Liver (tissue), 9 donors: ENCODE data around the gene UNC13A. TPM values are rescaled to one million over a fixed set of nuclear protein-coding genes. Genes with fewer than 3 reads are reported as not detected.

Experiments
- DNase-seq: peaks from one replicate; pipeline ENCODE4 v3.0.0-alpha.2; 2017; ENCODE audit warnings: low spot score
- H3K27ac ChIP-seq, 2 donors: one replicate each; pipeline ENCODE4 v1.7.0; 2013; ENCODE audit warnings: inconsistent platforms in 2 of 2, low read length in 2 of 2, control low read depth in 1 of 2, low read depth in 1 of 2, mild to moderate bottlenecking in 1 of 2
- H3K27me3 ChIP-seq, 4 donors: one replicate each; pipeline versions ENCODE4 v1.6.1 to v1.7.0; 2013; ENCODE audit warnings: low read length in 3 of 4, inconsistent platforms in 1 of 4, mild to moderate bottlenecking in 1 of 4, moderate library complexity in 1 of 4; ENCODE audit not compliant: control insufficient read depth in 4 of 4, insufficient read depth in 4 of 4
- H3K36me3 ChIP-seq, 4 donors: one replicate each; pipeline versions ENCODE4 v1.6.1 to v1.7.0; 2013; ENCODE audit warnings: low read length in 3 of 4, mild to moderate bottlenecking in 3 of 4, low read depth in 1 of 4, moderate library complexity in 1 of 4; ENCODE audit not compliant: control insufficient read depth in 4 of 4, insufficient read depth in 3 of 4
- H3K4me1 ChIP-seq, 4 donors: one replicate each; pipeline versions ENCODE4 v1.6.1 to v1.7.0; 2013; ENCODE audit warnings: low read length in 3 of 4, mild to moderate bottlenecking in 3 of 4, moderate library complexity in 1 of 4; ENCODE audit not compliant: control insufficient read depth in 4 of 4, insufficient read depth in 4 of 4
- H3K4me3 ChIP-seq, 3 donors: one replicate each; pipeline versions ENCODE4 v1.6.1 to v1.7.0; 2013; ENCODE audit warnings: low read length in 3 of 3, control low read depth in 1 of 3, low read depth in 1 of 3, mild to moderate bottlenecking in 1 of 3
- H3K9ac ChIP-seq, 2 donors: one replicate each; pipeline ENCODE4 v1.7.0; 2013; ENCODE audit warnings: low read length in 2 of 2, mild to moderate bottlenecking in 2 of 2, moderate library complexity in 2 of 2, control low read depth in 1 of 2, low read depth in 1 of 2
- H3K9me3 ChIP-seq, 4 donors: one replicate each; pipeline versions ENCODE4 v1.6.1 to v1.7.0; 2013; ENCODE audit warnings: low read length in 3 of 4; ENCODE audit not compliant: control insufficient read depth in 4 of 4
- ATF3 ChIP-seq: IDR thresholded peaks from 2 replicates; pipeline ENCODE4 v1.6.1; 2016; ENCODE audit warnings: antibody characterized with exemption
- CTCF ChIP-seq: fragments of 150-350 bp; IDR thresholded peaks from 2 replicates; pipeline ENCODE4 v1.5.1; 2017; ENCODE audit warnings: improper control_type of control experiment, low read depth, low read length; ENCODE audit not compliant: missing input control
- EGR1 ChIP-seq, 2 donors: IDR thresholded peaks; 2 replicates each; pipeline ENCODE4 v1.6.1; 2016 to 2018; ENCODE audit warnings: antibody characterized with exemption in 2 of 2, low read depth in 2 of 2
- FOXA1 ChIP-seq: IDR thresholded peaks from 2 replicates; pipeline ENCODE4 v1.6.1; 2016; ENCODE audit warnings: antibody characterized with exemption
- FOXA2 ChIP-seq: IDR thresholded peaks from 2 replicates; pipeline ENCODE4 v1.6.1; 2016; ENCODE audit warnings: antibody characterized with exemption
- GABPA ChIP-seq, 2 donors: IDR thresholded peaks in 1 of 2; conservative IDR thresholded peaks in 1 of 2; 2 replicates each; pipeline ENCODE4 v1.6.1; 2016; ENCODE audit warnings: antibody characterized with exemption in 2 of 2, mild to moderate bottlenecking in 1 of 2, moderate library complexity in 1 of 2
- HNF4A ChIP-seq, 2 donors: conservative IDR thresholded peaks; 2 replicates each; pipeline ENCODE4 v1.6.1; 2016; ENCODE audit warnings: antibody characterized with exemption in 2 of 2, mild to moderate bottlenecking in 2 of 2
- HNF4G ChIP-seq: IDR thresholded peaks from 2 replicates; pipeline ENCODE4 v1.6.1; 2016; ENCODE audit warnings: antibody characterized with exemption
- JUND ChIP-seq, 2 donors: IDR thresholded peaks; 2 replicates each; pipeline ENCODE4 v1.6.1; 2016; ENCODE audit warnings: antibody characterized with exemption in 2 of 2
- MAX ChIP-seq: IDR thresholded peaks from 2 replicates; pipeline ENCODE4 v1.6.1; 2016; ENCODE audit warnings: antibody characterized with exemption
- NR2F2 ChIP-seq: IDR thresholded peaks from 2 replicates; pipeline ENCODE4 v1.6.1; 2016; ENCODE audit warnings: antibody characterized with exemption
- RAD21 ChIP-seq, 2 donors: IDR thresholded peaks; 2 replicates each; pipeline ENCODE4 v1.6.1; 2016; ENCODE audit warnings: antibody characterized with exemption in 2 of 2, mild to moderate bottlenecking in 2 of 2
- RXRA ChIP-seq, 2 donors: IDR thresholded peaks; 2 replicates each; pipeline ENCODE4 v1.6.1; 2017 to 2018; ENCODE audit warnings: antibody characterized with exemption in 2 of 2, mild to moderate bottlenecking in 1 of 2
- SP1 ChIP-seq: IDR thresholded peaks from 2 replicates; pipeline ENCODE4 v1.6.1; 2018; ENCODE audit warnings: antibody characterized with exemption, mild to moderate bottlenecking
- TAF1 ChIP-seq: conservative IDR thresholded peaks from 2 replicates; pipeline ENCODE4 v1.6.1; 2016; ENCODE audit warnings: antibody characterized with exemption, mild to moderate bottlenecking
- YY1 ChIP-seq: IDR thresholded peaks from 2 replicates; pipeline ENCODE4 v1.6.1; 2016; ENCODE audit warnings: antibody characterized with exemption, mild to moderate bottlenecking
- ZBTB33 ChIP-seq: IDR thresholded peaks from 2 replicates; pipeline ENCODE4 v1.6.1; 2016; ENCODE audit warnings: antibody characterized with exemption
- WGBS: extraction: QIAGEN DNeasy Blood & Tissue Kit; methylation state at CpG from one replicate; pipeline ENCODE4 v1.1.7; 2013; 5-methylcytosine and 5-hydroxymethylcytosine counted together
- polyA plus RNA-seq, 2 donors: library from polyadenylated mRNA; stranded (reverse) in 1 of 2; unstranded in 1 of 2; fragments of 200-250 nt in 1 of 2; fragments of >200 nt in 1 of 2; fragmentation: Nextera tagmentation in 1 of 2; extraction: Ambion mirVana in 1 of 2; gene quantifications; one replicate each; pipeline versions ENCODE4 v1.2.1 to v1.2.3, GENCODE V29; 2013 to 2015
- total RNA-seq, 2 donors: library from RNA; depleted of rRNA; stranded (reverse); fragments of >200 nt; gene quantifications; one replicate each; pipeline ENCODE4 v1.2.3, GENCODE V29; 2014
- donor health status: healthy.
- donor health status: healthy.
- donor health status: healthy.
- donor health status: healthy.
- donor health status: healthy.

The UNC13A gene
- total and polyA plus RNA-seq, 4 donors: under 0.01 to 0.01 TPM; not detected in 2

GRCh38 chr19:17611462-17612244 is 76.5 kb downstream of the UNC13A start:
- TF ChIP-seq MAX (no peak), JUND (IDR thresholded peaks at IDR 0.05) (no peak), RAD21 (IDR thresholded peaks at IDR 0.05) (no peak), FOXA1 (no peak), TAF1 (no peak), HNF4G (no peak), FOXA2 (no peak), EGR1 (IDR thresholded peaks at IDR 0.05; ENCODE audit: low read depth in 2 of 2) (no peak), ATF3 (no peak), GABPA (IDR thresholded peaks at IDR 0.05 in 1 of 2, conservative IDR thresholded peaks at IDR 0.05 in 1 of 2) (no peak), CTCF (no peak), YY1 (no peak), NR2F2 (no peak), RXRA (IDR thresholded peaks at IDR 0.05) (no peak), ZBTB33 (no peak), HNF4A (conservative IDR thresholded peaks at IDR 0.05) (no peak)
- Histone ChIP-seq H3K9ac (no peak overlapping the region), H3K27me3 (no peaks in the 10 kb centered on the region), H3K36me3 (no peaks in the 10 kb centered on the region), H3K4me1 (peaks cover 0 to 2% (median 0%) of the 10 kb centered on the region in 4 donors), H3K27ac (no peak overlapping the region), H3K4me3 (no peak overlapping the region), H3K9me3 (no peaks in the 10 kb centered on the region)
- 78% methylated on average over 7 of the region's 7 CpGs for WGBS
- DNase-seq: no peak

GRCh38 chr19:17610384-17610783 is 77.8 kb downstream of the UNC13A start:
- TF ChIP-seq EGR1 (IDR thresholded peaks at IDR 0.05; ENCODE audit: low read depth in 2 of 2) (no peak), ATF3 (no peak), HNF4A (conservative IDR thresholded peaks at IDR 0.05) (no peak), RAD21 (IDR thresholded peaks at IDR 0.05) (no peak), SP1 (no peak), JUND (IDR thresholded peaks at IDR 0.05) (no peak), YY1 (no peak), TAF1 (no peak), NR2F2 (no peak), MAX (no peak), FOXA1 (no peak), GABPA (IDR thresholded peaks at IDR 0.05 in 1 of 2, conservative IDR thresholded peaks at IDR 0.05 in 1 of 2) (no peak), FOXA2 (no peak), ZBTB33 (no peak), RXRA (IDR thresholded peaks at IDR 0.05) (no peak), CTCF (no peak)
- Histone ChIP-seq H3K9me3 (peaks cover 0 to 1% (median 0%) of the 10 kb centered on the region in 4 donors), H3K27me3 (no peaks in the 10 kb centered on the region), H3K9ac (no peak overlapping the region), H3K27ac (no peak overlapping the region), H3K36me3 (no peaks in the 10 kb centered on the region), H3K4me1 (peaks cover 5 to 10% (median 8%) of the 10 kb centered on the region in 4 donors), H3K4me3 (no peak overlapping the region)
- no peak for DNase-seq
- 70% methylated on average over 7 of the region's 7 CpGs for WGBS
